Measurements from ENCODE around the gene NPAS1. TPM values are rescaled to one million over a fixed set of nuclear protein-coding genes. Genes with fewer than 3 reads are reported as not detected.
A peak's percentile ranks its signal among the peaks of the same experiment; 100 is the strongest.

Gene NPAS1
- total and polyA plus RNA-seq, 2 experiments from 2014 or later: 5.6 to 9.8 TPM

GRCh38 chr19:46970815-46971214 lies 48.8 kb upstream of the NPAS1 start:
- TF ChIP-seq, protein P1, sequence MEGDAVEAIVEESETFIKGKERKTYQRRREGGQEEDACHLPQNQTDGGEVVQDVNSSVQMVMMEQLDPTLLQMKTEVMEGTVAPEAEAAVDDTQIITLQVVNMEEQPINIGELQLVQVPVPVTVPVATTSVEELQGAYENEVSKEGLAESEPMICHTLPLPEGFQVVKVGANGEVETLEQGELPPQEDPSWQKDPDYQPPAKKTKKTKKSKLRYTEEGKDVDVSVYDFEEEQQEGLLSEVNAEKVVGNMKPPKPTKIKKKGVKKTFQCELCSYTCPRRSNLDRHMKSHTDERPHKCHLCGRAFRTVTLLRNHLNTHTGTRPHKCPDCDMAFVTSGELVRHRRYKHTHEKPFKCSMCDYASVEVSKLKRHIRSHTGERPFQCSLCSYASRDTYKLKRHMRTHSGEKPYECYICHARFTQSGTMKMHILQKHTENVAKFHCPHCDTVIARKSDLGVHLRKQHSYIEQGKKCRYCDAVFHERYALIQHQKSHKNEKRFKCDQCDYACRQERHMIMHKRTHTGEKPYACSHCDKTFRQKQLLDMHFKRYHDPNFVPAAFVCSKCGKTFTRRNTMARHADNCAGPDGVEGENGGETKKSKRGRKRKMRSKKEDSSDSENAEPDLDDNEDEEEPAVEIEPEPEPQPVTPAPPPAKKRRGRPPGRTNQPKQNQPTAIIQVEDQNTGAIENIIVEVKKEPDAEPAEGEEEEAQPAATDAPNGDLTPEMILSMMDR (conservative IDR thresholded peaks at IDR 0.05; ENCODE audit: low read depth in 2 of 2): no peak
- TF ChIP-seq ZNF331 (CRISPR knock-in tag; IDR thresholded peaks at IDR 0.05; ENCODE audit: low read depth) (no peak), STAT1 (IDR thresholded peaks at IDR 0.05; ENCODE audit: unreplicated experiment) (no peak), EZH2 (IDR thresholded peaks at IDR 0.05; ENCODE audit: low read depth, unreplicated experiment) (no peak), EZH2phosphoT487 (IDR thresholded peaks at IDR 0.05; ENCODE audit: unreplicated experiment) (no peak), JUNB (IDR thresholded peaks at IDR 0.05; ENCODE audit: unreplicated experiment) (no peak), REST (IDR thresholded peaks at IDR 0.05; ENCODE audit: unreplicated experiment) (no peak), CREB1 (CRISPR knock-in tag; IDR thresholded peaks at IDR 0.05; ENCODE audit: low read depth) (no peak), ZNF114 (CRISPR knock-in tag; IDR thresholded peaks at IDR 0.05) (no peak), POLR2AphosphoS5 (IDR thresholded peaks at IDR 0.05; ENCODE audit: low read depth) (no peak), NANOG (IDR thresholded peaks at IDR 0.05; ENCODE audit: borderline replicate concordance) (no peak)
- TF ChIP-seq, protein P2, sequence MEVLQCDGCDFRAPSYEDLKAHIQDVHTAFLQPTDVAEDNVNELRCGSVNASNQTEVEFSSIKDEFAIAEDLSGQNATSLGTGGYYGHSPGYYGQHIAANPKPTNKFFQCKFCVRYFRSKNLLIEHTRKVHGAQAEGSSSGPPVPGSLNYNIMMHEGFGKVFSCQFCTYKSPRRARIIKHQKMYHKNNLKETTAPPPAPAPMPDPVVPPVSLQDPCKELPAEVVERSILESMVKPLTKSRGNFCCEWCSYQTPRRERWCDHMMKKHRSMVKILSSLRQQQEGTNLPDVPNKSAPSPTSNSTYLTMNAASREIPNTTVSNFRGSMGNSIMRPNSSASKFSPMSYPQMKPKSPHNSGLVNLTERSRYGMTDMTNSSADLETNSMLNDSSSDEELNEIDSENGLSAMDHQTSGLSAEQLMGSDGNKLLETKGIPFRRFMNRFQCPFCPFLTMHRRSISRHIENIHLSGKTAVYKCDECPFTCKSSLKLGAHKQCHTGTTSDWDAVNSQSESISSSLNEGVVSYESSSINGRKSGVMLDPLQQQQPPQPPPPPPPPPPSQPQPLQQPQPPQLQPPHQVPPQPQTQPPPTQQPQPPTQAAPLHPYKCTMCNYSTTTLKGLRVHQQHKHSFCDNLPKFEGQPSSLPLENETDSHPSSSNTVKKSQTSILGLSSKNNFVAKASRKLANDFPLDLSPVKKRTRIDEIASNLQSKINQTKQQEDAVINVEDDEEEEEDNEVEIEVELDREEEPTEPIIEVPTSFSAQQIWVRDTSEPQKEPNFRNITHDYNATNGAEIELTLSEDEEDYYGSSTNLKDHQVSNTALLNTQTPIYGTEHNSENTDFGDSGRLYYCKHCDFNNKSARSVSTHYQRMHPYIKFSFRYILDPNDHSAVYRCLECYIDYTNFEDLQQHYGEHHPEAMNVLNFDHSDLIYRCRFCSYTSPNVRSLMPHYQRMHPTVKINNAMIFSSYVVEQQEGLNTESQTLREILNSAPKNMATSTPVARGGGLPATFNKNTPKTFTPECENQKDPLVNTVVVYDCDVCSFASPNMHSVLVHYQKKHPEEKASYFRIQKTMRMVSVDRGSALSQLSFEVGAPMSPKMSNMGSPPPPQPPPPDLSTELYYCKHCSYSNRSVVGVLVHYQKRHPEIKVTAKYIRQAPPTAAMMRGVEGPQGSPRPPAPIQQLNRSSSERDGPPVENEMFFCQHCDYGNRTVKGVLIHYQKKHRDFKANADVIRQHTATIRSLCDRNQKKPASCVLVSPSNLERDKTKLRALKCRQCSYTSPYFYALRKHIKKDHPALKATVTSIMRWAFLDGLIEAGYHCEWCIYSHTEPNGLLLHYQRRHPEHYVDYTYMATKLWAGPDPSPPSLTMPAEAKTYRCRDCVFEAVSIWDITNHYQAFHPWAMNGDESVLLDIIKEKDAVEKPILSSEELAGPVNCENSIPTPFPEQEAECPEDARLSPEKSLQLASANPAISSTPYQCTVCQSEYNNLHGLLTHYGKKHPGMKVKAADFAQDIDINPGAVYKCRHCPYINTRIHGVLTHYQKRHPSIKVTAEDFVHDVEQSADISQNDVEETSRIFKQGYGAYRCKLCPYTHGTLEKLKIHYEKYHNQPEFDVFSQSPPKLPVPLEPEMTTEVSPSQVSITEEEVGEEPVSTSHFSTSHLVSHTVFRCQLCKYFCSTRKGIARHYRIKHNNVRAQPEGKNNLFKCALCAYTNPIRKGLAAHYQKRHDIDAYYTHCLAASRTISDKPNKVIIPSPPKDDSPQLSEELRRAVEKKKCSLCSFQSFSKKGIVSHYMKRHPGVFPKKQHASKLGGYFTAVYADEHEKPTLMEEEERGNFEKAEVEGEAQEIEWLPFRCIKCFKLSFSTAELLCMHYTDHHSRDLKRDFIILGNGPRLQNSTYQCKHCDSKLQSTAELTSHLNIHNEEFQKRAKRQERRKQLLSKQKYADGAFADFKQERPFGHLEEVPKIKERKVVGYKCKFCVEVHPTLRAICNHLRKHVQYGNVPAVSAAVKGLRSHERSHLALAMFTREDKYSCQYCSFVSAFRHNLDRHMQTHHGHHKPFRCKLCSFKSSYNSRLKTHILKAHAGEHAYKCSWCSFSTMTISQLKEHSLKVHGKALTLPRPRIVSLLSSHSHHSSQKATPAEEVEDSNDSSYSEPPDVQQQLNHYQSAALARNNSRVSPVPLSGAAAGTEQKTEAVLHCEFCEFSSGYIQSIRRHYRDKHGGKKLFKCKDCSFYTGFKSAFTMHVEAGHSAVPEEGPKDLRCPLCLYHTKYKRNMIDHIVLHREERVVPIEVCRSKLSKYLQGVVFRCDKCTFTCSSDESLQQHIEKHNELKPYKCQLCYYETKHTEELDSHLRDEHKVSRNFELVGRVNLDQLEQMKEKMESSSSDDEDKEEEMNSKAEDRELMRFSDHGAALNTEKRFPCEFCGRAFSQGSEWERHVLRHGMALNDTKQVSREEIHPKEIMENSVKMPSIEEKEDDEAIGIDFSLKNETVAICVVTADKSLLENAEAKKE (CRISPR knock-in tag; IDR thresholded peaks at IDR 0.05): no peak
- TF ChIP-seq, protein P3, sequence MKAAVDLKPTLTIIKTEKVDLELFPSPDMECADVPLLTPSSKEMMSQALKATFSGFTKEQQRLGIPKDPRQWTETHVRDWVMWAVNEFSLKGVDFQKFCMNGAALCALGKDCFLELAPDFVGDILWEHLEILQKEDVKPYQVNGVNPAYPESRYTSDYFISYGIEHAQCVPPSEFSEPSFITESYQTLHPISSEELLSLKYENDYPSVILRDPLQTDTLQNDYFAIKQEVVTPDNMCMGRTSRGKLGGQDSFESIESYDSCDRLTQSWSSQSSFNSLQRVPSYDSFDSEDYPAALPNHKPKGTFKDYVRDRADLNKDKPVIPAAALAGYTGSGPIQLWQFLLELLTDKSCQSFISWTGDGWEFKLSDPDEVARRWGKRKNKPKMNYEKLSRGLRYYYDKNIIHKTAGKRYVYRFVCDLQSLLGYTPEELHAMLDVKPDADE (IDR thresholded peaks at IDR 0.05): no peak
- Histone ChIP-seq H3K79me2 (replicated peaks; ENCODE audit: insufficient read depth) (peaks cover 9% of the 10 kb centered on the region), H3K4me1 (ENCODE audit: insufficient read depth) (peaks cover 9% of the 10 kb centered on the region; the same call in 1 of the 2 replicates), H3K36me3 (ENCODE audit: insufficient read depth) (no peaks in the 10 kb centered on the region), H3K27ac (ENCODE audit: low read depth) (peak overlapping the region; percentile 69; the same call in 1 of the 2 replicates), H3K27me3 (ENCODE audit: insufficient read depth) (no peaks in the 10 kb centered on the region), H3K4me2 (no peak overlapping the region), H3K9me2 (ENCODE audit: insufficient read depth) (no peaks in the 10 kb centered on the region), H3F3A (replicated peaks; ENCODE audit: low read depth) (0 out of 2 replicates have a peak, but pooled peaks cover 13% of the 10 kb centered on the region), H4K20me1 (replicated peaks; ENCODE audit: insufficient read depth) (0 out of 2 replicates have a peak, but pooled peaks cover 5% of the 10 kb centered on the region), H3K4me3 (no peak overlapping the region), H2AFZ (no peak overlapping the region)
- DNase-seq (ENCODE audit: low spot score): no peak
- Mint-ChIP-seq H3K27me3 (ENCODE audit: insufficient read depth, low read depth, poor library complexity) (no peaks in the 10 kb centered on the region), H3K9me3 (no peaks in the 10 kb centered on the region), H3K4me3 (no peak overlapping the region), H3K4me1 (peaks cover 13% of the 10 kb centered on the region), H3K27ac (0 out of 2 replicates have a peak overlapping the region, but pooled peaks have one; percentile 21), H3K36me3 (ENCODE audit: low read depth) (no peaks in the 10 kb centered on the region)
- no peak for ATAC-seq

Measured in GM23338 (cell line).